Left renal pelvis (tissue), 4 donors: ENCODE results near the gene DSCAML1. TPM values are rescaled to one million over a fixed set of nuclear protein-coding genes. Genes with fewer than 3 reads are reported as not detected.

Source experiments
- DNase-seq, 4 donors: peaks; one replicate each; pipeline ENCODE4 v3.0.0-alpha.2; 2013; ENCODE audit warnings: low read depth in 4 of 4, low spot score in 3 of 4
- polyA plus RNA-seq, 4 donors: library from polyadenylated mRNA; unstranded; fragments of 120-200 nt; gene quantifications; one replicate each; pipeline ENCODE4 v1.2.1, GENCODE V29; 2013; ENCODE audit not compliant: insufficient read length in 4 of 4

DSCAML1 gene
- polyA plus RNA-seq, 4 donors: 0.25 to 3.4 (median 1.9) TPM

DNA sequence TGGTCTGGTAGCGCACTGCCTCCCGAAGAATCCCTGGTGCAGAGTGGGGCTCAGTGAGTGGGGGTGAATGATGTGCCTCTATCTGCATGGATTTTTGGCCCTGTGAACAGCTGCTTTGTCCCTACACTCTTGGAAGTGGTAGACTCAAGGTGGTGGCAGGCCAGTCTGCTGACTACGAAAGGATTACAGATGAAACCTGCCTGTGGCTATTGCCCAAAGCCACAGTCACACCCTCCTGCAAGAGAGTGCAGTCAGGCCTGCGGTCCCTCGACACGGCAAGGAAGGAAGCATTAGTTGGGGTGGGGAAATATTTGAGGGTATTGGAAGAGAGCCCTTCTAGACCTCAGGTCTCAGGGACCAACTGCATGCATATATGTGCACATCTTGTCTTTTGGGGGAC lies 63.7 kb downstream of the DSCAML1 start:
- no peak for DNase-seq

DNA sequence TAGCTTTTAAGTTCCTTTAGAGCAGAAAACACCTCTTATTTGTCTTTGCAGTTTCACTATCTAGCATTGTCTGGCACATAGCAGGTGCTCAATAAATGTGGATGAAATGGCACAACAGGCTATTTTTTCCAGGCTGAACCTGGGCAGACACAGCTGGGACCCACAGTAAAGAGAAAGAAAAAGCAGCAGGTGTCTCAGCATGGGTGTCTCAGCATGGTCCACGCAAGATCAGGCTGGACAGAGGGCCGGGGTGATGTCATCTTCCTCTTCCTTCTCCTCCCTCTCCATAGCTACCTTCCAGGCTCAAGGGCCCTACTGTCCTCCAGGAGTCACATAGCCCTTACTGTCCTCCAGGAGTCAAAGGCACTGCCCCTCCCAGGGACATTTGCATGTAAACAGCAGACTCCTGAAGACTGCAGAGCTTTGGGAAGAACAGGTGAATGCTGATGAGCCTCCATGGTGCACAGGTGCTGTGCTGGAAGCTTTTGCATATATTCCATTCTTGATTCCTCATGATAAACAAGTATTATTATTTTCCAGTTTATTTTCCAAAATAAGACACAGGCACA lies 65.2 kb downstream of the DSCAML1 start:
- no peak for DNase-seq

DNA sequence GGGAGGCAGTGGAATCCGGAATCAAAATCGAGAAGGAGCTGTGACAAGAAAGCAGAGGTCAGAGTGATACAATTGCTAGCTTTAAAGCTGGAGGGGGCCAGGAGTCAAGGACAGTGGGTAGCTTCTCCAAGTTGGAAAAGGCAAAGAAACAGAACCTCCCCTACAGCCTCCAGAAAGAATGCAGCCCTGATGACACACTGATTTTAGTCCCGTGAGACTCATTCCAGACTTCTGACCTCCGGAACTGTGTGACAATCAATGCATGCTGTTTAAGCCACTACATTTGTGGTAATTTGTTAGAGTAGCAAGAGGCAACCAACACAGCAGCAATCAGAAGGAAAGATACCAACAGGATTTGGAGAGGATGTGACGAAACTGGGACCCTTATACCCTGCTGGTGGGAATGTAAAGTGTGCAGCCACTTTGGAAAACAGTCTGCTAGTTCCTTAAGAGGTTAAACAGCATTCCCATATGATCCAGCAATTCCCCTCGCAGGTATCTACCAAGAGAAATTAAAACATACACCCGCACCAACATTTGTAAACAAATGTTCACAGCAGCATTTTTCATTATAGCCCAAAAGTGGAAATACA lies 66.7 kb downstream of the DSCAML1 start:
- no peak for DNase-seq

DNA sequence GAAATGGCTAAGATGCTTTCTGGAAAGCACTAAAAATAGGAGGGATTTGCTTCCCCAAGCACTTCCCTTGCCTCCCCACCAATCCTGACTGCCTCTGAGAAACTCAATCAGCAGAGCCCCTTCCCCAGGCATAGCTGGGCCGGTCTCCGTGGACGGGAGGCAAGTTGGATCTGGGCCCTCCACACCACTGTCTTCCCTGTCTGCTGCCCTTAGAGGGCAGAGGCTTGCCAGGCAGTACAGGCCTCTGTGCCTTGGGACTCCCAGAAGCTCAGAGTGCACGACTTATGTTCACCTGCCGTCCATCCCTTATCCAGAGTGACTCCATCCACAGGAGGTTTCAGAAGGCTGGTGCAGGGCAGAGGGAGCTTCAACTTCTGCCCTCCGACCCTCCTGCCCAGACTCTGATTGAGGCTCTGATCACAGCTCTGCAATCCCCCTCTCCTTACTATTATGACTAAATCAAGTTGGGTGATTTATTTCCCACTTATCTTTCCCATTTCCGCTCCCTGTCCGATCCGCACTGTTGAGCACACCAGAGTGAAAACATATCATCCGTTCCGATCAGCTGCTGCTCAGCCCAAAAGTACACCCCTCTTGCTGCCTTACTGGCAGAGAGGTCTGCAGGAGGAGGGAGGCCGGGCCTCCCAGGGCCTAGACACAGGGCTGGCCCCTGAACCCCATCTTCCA lies 71.8 kb downstream of the DSCAML1 start:
- no peak for DNase-seq

DNA sequence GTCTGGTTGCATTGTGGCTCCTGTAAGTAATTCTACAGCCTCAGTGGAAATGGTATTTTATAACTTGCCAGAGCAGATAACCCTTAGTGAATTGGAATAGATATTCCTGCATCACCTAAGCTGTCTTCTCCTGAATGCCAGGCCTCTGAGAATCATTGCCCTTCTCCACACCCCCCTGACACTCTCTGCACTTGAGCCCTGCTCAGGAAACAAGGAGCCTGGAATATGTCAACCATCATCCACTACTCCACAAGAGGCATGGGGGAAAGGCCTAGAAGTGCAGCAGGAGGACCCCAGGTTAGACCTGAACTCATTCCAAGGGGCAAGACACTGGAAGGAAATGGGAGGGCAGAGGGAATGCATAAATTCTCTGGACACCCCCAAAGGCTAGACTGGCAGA lies 72.4 kb downstream of the DSCAML1 start:
- DNase-seq: no peak

DNA sequence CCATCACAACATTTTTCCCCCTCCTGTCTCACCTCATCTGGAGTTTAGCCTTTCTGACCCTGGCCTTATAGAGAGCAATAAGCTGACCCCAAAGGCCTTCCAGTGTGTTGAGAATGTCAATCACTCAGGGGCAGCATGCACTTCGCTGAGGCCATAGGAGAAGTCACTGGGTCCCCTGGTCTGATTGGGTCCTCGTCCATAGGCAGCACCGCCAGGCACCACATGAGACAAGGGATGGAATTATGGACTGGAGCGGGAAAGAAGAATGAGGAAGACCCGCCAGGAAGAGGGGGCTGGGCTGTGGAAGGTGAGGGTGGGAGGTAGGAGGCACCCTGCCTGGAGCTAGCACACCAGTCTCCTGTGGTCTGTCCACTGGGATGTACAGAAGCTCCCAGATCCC lies 72.9 kb downstream of the DSCAML1 start:
- DNase-seq: no peak

DNA sequence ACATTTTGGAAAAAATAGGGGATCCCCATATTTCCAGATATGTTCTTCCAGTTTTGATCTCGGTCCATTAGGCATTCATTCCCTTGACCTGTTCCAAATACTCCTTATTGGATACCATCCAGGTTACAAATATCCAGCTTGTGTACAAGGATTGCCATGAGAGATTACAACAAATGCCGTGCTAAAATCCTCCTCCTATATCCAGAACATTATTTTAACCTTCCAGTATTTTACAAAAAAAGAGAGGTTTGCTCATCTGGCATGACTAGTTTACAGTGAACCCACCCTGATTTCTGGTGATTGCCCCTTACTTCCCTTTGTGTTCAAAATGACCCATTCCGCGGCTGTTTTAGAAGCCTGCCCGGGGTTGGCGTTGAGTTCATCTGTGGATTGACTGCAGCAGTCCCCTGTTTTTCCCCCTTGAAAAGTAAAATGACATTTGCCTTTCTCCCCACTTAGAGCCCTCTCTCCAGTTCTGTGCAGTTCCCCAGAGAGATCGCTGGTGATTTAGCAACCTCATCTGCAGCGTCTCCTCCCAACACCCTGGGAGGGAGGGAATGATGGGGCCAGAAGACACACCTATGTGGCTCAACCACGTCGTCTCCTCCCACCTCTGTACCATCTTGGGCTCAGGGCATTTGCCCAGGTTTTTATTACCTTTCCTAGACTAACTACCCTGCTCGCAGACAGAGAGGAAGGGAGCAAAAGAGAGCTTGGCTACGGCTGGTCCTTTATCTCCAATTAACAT lies 73.6 kb downstream of the DSCAML1 start:
- no peak for DNase-seq

DNA sequence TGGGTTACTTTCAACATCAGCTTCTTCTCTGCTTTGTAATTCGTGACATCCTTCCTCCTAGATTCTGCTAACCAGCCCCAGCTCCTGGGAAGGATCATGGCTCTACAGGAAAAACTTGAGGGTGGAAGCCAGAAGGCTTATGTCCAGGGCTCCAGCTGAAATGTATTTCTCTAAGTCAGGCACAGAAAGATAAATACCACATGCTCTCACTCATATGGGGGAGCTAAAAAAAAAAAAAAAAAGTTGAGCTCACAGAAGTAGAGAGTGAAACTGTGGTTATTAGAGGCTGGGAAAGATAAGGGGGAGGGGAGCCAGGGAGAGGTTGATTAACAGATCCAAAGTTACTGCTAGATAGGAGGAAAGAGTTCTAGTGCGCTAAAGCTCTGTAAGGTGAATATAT lies 74.9 kb downstream of the DSCAML1 start:
- peak in 2 of 4 donors; percentile 46 to 52 for DNase-seq

DNA sequence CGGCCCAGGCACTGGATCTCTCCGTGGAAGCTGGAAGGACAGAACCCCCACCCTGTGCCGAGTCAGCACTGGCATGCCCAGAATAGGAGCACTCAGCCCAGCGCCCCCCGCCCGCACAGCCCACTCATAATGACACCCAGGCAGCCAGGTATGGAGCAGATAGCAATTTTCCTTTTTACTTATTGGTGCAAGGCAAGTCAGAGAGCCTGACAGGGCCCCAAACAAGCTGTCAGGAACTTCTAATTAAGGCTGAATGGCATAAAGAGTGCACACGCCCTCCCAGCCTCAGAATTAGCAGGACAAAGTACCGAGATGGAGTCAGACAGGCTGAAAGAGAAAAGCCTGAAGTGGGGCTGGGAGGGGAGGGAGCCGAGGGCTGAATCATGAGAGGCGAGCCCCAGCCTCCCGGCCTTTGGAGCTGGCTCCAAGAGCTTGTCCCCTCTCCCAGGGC lies 76.9 kb downstream of the DSCAML1 start:
- DNase-seq: no peak

DNA sequence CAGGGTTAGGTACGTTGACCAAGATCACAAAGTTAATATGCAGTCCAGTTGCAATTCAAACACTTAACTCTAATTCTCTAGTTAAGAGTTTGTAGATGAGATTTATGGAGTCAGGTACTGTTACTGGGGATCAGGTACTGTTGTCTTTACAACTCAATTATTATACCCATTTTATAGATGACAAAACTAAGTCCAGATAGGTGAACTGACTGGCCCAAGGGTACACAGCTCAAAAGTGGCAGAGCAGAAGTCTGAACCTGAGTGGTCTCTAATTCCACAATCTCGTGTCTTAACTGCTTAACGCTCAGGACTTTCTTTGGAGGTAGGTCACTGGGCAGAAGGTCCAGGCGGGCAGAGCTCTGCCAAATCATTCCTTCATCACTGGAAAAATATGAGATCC lies 77.5 kb downstream of the DSCAML1 start:
- no peak for DNase-seq

DNA sequence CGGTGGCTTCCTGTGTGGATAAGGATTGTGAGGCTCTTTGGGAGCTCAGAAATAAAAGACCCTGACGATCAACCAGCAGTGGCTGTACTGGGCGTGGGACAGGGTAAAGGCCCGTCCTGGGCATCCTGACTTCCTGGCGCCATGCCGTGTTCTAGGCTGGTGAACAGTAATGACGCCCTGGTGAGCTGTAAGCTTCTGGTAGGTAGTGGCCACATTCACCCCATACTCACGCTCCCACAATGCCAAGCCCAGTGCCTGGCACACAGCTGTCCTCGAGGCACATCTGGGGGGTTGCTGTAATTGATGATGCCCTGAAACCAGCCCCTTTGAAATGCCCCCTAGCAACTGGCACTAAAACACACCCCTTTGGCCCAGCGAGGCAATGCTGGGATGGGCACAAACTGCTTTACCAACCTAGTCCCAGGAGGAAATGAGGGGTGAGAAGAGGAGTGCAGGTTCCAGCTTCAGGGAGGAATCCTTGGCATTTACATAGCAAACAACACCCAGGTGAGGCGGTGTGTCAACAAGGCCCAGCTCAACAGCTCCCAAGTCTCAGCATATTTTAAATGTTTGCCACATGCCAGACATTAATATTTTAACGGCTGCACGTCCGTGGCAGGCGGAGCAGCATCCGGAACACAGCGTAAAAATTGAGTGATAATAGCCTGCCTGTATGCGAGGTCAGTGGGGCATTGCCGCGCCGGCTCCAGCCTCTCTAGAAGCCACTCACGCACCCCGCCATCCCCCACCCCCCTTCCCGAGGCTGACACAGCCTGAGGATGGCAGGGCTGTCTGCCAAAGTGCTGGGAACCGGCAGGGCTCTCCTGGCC lies 79.3 kb downstream of the DSCAML1 start:
- DNase-seq: no peak

DNA sequence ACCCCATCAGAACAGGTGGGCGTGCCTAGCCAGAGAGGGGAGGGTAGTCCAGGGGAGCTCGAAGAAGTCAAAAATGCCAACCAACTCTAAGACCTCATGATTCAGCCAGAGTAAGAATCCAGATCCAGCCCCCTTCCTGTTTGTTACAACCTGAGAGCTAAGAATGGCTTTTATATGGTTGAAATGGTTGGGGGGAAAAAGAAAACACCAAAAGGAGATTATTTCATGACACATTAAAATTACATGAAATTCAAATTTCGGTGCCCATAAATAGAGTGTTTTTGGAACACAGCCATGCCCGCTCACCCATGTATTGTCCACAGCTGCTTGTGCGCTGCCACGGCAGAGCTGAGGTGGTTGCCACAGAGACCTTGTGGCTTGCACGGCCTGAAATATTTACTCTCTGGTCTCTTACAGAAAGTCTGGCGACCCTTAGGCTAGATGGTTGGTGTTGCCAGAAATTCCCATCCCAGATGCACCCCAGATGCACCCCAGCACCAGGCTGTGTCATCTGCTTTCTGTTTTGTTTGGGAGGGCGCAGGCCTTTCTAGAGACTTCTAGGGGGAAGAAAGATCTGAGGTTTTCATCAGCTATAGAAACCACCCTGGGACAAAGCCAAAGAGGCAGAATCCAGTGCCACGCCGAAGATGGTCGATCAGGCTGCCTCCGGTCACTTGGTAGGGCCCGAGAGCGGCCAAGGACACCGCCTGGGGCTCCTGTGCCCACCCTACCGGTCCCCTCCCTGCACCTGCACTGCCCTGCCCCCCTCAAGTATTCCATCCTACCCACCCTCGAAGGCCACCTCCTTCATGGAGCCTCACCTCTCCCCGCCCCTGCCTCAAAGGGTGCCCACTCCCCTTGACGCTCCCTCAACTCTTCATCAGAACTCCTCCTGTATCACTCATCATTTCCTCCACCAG lies 80.2 kb downstream of the DSCAML1 start:
- no peak for DNase-seq

DNA sequence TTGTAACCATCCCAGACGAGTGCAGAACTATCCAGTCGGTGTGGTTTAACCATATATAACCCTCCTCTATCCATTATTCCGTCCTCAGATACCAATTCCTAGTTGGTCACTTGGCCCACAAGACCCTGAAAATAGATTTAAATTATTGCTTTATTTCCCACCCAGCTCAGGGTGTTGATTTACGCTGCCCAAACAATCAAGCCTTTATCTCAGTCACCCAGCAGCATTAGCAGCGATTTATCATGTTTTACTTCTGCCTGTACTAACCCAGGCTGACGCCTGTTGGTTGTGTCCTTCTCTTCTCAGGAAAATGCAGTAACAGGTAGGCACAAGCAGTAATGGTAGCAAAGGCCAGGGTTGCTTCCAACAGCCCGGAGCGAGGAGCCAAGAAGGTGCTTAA lies 81.2 kb downstream of the DSCAML1 start:
- DNase-seq: no peak

DNA sequence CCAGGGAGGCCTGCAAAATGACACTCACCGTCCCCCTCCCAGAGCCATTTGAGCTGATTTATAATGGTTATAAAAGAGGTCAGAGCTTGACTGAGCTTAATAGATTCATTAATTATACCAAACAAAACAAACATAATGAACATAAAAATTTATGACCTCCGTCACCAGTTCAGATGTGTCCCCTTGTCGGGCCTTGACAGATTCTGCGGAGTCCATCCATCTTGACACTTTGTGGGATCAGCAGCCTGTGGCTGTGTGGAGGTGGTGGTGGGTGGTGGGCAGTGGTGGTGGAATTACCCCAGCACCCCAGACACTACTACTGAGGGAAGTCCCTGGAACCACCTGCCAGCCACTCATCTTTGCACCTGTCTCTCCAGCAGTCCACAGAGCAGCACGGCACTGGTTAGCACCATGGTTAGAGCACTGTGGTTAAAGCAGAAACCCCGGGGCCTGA lies 83.5 kb downstream of the DSCAML1 start:
- peak in 1 of 4 donors; percentile 40 for DNase-seq

DNA sequence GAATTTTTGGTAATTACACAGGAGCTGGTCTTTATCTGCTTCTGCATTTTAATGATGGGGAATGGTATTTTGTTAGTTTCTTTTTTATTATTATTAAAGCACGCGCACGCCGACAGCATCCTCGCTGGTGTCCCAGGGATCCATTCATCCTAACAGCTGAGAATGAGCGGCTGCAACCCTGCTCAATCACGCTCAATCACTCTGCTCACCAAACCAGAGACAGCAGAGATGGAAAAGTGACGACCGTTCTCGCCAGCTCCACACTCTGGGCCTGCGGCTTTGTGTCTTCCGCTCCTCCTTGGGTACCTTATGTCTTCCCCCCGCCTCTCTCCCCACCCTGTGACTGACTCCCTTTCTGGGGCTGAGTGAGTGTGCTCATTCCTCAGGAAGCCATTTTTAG lies 84.5 kb downstream of the DSCAML1 start:
- DNase-seq: no peak

DNA sequence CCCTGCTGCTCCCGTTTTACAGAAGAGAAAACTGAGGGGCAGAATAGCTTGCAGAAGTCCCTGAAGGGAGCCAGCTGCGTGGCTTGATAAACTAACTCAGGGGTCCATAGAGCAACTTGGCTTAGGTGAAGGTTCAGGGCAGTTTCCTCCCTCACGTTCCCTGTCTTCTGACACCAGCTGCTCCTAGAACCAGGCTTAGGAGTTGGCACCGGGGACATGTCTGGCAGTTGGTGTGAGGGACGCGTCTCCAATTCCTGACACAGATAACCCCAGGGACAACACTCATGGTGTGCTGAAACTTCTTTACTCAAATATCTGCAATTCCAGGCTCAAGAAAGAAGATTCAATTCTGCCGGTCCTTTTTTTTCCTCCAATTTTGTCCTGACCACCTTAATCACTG lies 85.7 kb downstream of the DSCAML1 start:
- no peak for DNase-seq

DNA sequence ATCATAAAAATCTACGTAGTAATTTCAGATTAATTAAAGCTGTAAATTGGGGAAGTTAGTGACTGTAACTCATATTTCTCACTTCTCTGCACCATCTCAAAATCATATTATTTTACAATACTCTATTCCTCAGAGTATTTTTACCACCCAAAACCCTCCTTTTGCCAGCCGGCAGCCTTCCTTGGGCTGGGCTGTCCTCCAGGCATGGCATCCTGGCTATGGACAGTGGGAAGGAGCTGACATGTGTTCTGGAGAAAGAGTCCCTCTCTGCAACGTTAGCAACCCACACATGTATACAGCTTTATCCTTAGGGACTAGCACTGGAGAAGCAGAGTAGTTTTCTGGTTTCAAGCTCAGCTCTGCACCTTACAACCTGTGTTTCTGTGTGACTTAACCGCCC lies 86.8 kb downstream of the DSCAML1 start:
- DNase-seq: no peak

DNA sequence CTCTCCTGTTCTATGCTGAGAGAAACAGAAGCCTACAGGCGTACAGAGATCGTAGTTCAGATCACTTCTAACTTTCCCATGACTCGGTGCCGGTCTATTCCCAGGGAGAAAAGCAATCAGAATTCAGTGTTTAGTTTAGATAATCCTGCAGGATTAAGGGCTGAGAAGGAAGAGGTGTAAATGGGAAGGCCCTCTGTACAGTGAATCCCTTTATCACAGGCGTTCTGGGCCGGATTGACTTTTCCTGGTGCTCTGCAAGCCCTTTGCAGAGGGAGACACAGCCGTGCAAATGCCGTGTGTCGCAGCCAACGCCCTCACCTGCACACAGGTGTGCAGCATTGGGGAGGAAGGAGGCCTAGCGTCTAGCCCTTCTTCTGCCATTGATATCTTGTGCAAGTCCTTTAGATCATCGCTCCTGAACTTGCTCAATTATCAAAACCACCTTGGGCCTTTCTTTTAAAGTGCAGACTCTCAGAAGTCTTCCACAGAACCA lies 90.6 kb downstream of the DSCAML1 start:
- no peak for DNase-seq

DNA sequence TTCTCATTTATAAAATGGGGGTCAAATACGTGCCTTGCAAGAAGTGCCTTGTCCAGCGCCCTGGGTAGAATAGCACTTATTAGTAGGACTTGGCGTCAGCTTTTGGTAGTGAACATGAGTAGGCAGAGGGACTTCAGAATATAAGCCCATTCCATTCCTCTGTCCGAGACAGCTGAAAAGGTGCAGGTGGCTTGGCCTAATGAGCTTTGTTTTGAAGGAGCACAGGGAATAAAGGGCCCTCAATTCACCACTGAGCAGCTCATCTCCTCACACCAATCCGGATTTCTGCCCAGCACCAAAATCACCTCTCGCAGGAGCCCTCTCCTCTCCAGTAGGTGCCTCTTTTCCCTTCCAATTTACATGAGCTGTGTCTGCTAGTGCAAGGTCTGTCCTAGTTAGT lies 91.2 kb downstream of the DSCAML1 start:
- no peak for DNase-seq
